GM18499 (cell line): ENCODE results near the gene WWOX.

ENCODE experiments used
- ATAC-seq: cut with Tn5 transposase; IDR thresholded peaks from one replicate; pipeline ENCODE4 v1.9.1; 2021; ENCODE audit warnings: moderate number of reproducible peaks; ENCODE audit not compliant: insufficient read depth, unreplicated experiment

Gene WWOX

GRCh38 chr16:78882150-78882549 lies 782.7 kb downstream of the WWOX start:
- no peak for ATAC-seq

DNA sequence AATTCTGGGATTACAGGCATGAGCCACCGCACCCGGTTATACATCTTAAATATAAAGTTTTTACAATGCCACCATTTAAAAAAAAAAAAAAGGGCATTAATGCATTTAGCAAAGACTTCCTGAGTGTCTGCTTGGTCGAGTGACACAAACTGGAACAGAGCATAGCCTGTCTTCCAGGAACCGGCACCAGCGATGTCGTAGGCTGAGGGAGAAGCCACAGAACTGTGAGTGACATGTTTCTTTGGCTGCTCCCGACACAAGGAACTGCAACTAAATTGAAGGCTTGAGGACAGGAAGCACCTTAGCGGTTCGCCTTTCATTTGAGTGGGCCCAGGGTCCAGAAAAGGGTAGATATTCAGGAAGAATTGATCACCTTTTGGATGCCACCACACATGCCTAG lies 783.3 kb downstream of the WWOX start:
- no peak for ATAC-seq

GRCh38 chr16:78884204-78884603 lies 784.8 kb downstream of the WWOX start:
- ATAC-seq: no peak

- no peak for ATAC-seq
These were observed 789.9 kb downstream of the WWOX start for GRCh38 chr16:78889346-78889745.

DNA sequence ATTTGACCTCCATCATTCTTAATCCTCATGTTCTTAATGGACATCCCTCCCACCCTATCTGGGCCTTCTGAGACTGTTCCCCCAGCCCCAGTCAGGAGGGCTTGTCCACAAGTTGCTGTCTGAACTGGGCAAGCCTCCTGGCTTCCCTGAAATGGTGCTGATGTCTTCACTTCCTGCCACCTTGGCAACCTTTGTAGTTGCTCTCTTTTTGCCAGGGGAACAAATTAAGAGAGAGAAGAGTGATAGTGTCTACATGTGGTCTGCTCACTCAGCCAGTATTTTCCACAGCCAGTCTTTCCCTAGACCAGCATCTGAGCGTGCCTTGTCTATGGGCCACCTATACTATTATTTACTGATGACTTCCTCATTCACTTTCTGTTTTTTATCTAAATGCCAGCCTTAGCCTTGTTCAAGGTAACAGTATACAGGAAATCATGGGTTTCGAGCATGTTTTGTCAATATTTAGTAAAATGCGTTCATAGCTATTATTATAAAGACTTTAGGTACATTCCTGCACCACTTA lies 791.0 kb downstream of the WWOX start:
- ATAC-seq: no peak

- no peak for ATAC-seq
These were observed 793.7 kb downstream of the WWOX start for GRCh38 chr16:78892951-78893733.

- no peak for ATAC-seq
These were observed 795.4 kb downstream of the WWOX start for GRCh38 chr16:78894886-78895285.

GRCh38 chr16:78895681-78896080 lies 796.2 kb downstream of the WWOX start:
- no peak for ATAC-seq

- ATAC-seq: no peak
These were observed 796.8 kb downstream of the WWOX start for GRCh38 chr16:78896280-78896679.

DNA sequence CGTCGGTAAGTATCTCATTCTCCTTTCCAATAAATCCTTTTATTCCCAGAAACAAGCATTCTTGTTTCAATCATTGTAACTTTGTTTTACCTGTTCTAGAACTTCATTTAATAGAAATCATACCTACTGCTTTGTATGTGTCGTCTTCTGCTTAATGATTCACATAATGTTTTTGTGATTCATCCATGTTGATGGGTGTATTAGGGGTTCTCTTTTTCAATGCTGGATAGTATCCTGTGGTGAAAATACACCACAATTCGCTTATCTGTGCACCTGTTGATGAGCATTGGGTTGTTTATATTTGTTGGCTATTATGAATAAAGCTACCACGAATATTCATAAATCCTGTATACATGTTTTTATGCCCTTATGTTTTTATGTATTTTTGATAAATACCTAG lies 797.8 kb downstream of the WWOX start:
- no peak for ATAC-seq

- no peak for ATAC-seq
These were observed 800.8 kb downstream of the WWOX start for GRCh38 chr16:78900044-78900811.

GRCh38 chr16:78900966-78901365 lies 801.5 kb downstream of the WWOX start:
- no peak for ATAC-seq

DNA sequence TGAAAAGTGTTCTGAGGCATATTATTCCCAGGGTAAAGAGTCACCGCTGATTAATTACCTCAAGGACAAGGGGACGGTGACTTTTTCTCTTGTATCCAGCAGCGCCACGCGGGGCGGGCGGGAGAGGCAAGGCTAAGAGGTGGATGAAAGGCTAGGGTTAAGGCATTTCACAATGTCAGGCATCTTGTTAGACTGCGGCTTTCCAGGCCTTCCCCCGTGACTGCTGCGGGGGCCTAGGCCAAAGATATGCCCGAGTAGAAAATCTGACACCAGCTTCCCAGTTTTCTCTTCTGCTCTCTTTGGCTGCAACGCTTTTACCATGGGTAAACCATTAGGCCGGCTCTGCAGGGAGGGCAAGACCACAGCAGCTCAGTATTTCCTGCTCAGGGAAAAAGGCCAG lies 802.9 kb downstream of the WWOX start:
- ATAC-seq: no peak

DNA sequence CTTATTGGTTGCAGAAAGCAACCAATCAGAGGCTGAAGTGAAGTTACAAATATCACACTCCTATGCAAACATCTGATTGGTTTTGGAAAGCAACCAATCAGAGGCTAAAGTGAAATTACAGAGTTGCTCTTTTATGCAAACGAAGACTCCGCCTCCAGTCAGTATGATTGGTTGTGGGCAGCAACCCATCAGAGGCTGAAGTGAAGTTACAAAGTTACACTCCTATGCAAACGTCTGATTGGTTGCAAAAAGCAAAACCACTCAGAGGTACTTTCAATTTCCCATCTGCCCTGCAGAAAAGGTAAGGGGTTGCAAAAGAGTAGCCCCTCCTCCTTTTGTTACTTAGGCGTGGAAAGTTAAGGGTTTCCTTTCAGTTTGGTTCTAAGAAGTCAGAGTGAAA lies 803.8 kb downstream of the WWOX start:
- no peak for ATAC-seq

GRCh38 chr16:78903843-78904242 lies 804.4 kb downstream of the WWOX start:
- ATAC-seq: no peak

DNA sequence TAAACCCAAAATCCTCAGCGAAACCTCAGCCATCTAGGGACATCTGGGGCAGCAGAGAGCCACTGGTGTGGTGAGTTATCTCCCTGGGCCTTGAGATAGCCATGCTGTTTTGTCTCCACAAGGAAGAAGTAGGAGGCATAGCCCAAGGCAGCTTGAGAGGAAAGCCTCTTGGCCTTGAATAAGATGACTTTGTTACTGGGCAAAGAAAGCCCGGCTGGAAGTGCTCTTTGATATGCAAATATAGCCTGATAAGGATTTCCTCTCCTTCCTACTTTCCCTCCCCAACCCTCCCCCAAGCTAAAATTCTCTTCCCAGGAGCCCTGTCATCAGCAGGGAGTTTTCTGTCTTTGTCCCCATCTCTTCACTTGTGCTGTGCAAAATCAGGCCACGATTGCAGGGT lies 806.7 kb downstream of the WWOX start:
- no peak for ATAC-seq

DNA sequence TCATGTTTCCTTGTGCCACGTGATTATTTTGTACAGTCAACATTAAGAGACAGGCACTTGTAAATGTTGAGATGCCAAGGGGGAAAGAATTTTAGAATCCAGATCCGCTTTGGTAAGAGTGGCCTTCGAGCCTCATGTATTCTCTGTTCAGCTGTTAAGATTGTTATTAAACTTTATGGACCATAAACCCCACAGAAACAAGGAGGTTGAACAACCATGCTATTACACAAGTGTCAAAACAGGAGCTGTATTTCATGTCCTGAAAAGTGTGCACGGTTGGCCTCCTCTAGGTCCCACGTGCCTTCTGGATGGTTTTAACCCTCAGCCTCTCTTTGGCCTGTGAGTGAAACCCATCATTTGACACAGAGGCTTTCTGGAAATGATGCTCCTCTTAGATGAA lies 809.8 kb downstream of the WWOX start:
- ATAC-seq: no peak

GRCh38 chr16:78915811-78916345 lies 816.4 kb downstream of the WWOX start:
- ATAC-seq: no peak

DNA sequence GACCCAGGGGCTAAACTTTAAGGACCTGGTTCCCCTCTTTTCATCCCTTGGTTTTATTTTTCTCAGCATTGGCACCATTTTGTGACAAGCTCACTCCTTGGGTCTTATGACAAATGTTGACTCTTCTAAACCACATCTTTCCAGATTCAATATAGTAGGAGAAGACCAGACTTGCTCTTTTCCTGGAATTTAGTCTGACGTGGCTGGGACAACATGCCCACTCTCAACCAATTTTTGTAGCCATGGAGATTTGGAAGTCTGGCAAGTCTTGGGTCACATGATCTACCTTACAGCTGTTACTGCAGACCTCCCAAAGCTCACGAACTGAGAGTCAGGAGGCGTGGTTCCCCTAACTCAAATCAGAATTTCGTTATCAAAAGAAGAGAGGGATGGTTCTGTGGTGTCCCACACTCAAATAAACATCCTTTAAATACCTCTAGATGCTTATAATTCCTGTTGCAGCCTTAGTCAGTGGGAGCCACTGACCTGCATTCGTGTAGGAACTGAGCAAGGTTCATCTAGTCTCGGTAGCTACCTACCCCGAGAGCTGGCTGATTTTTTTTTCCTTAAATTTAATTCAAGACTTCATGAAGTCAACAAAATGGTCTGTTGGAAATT lies 817.6 kb downstream of the WWOX start:
- ATAC-seq: no peak

DNA sequence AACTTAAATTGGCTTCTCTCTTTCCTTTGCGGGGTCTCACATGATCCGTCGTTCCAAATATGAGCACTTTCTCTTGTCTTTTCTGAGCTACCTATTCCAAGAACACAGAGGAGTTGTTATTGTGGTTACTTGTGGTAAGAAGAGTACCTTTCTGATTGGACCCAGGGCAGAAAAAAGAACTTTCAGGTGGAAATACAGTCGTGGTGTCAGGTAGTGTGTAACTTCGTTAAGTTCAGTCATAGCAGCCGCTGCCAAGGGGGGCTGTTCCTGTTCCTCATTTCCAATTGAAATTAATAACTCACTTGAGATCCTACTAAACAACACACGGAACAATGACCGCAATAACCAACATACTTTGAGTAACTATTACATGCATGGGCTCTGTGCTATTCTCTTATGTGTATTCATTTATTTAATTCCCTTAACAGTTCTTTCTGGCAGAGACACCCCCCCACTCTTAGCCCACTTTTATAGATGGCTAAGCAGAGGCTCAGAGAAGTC lies 819.4 kb downstream of the WWOX start:
- no peak for ATAC-seq

- ATAC-seq: no peak
These were observed 820.4 kb downstream of the WWOX start for GRCh38 chr16:78919852-78920251.
